A549 treated with AZD9567 at 1 μM for 4 hours (cell line): ENCODE data around the gene TPRG1. TPM values are rescaled to one million over a fixed set of nuclear protein-coding genes. Genes with fewer than 3 reads are reported as not detected.

Source experiments
- total RNA-seq: library from RNA; stranded (reverse); fragments of 200-300 nt; extraction: Qiagen RNA extraction; gene quantifications from 5 replicates; pipeline ENCODE4 v1.2.3, GENCODE V29; 2022; ENCODE audit not compliant: insufficient read depth

The TPRG1 gene, protein sequence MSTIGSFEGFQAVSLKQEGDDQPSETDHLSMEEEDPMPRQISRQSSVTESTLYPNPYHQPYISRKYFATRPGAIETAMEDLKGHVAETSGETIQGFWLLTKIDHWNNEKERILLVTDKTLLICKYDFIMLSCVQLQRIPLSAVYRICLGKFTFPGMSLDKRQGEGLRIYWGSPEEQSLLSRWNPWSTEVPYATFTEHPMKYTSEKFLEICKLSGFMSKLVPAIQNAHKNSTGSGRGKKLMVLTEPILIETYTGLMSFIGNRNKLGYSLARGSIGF
- 0.12 to 0.31 TPM (median 0.22 TPM) in 4 of 5 replicates, not detected in the other for total RNA-seq

GRCh38 chr3:189171707-189172106 is at the start of gene TPRG1:
Gene TPRG1, plus strand, starts transcription at chr3:189171971. Its CDS starts 35,414 bp downstream, at chr3:189207385.

